Spinal cord (tissue), 10 donors: Measurements from ENCODE around the gene TFB2M. TPM values are rescaled to one million over a fixed set of nuclear protein-coding genes. Genes with fewer than 3 reads are reported as not detected.

Experiments
- DNase-seq, 6 donors: peaks; one replicate each; pipeline versions ENCODE4 v3.0.0 to v3.0.0-alpha.2; 2013 to 2015; ENCODE audit warnings: low spot score in 6 of 6, low read depth in 4 of 6
- H3K27ac ChIP-seq: one replicate; pipeline ENCODE4 v1.5.1; 2013; ENCODE audit warnings: low read depth, low read length, control low read depth
- H3K27me3 ChIP-seq: one replicate; pipeline ENCODE4 v1.6.1; 2013; ENCODE audit warnings: low read length; ENCODE audit not compliant: control insufficient read depth, insufficient read depth
- H3K36me3 ChIP-seq: one replicate; pipeline ENCODE4 v1.6.1; 2013; ENCODE audit warnings: low read length; ENCODE audit not compliant: control insufficient read depth, insufficient read depth
- H3K4me1 ChIP-seq: one replicate; pipeline ENCODE4 v1.6.1; 2013; ENCODE audit warnings: low read length; ENCODE audit not compliant: control insufficient read depth, insufficient read depth
- H3K4me3 ChIP-seq: one replicate; pipeline ENCODE4 v1.5.1; 2013; ENCODE audit warnings: low read depth, low read length, control low read depth
- H3K9me3 ChIP-seq: one replicate; pipeline ENCODE4 v1.6.1; 2013; ENCODE audit warnings: low read length; ENCODE audit not compliant: control insufficient read depth, insufficient read depth
- WGBS: methylation state at CpG from one replicate; pipeline ENCODE4 v1.1.5; 2013; ENCODE audit warnings: missing lambda C conversion rate; ENCODE audit not compliant: insufficient coverage; 5-methylcytosine and 5-hydroxymethylcytosine counted together
- polyA plus RNA-seq, 2 donors: library from polyadenylated mRNA; unstranded; fragments of 120-200 nt; gene quantifications; one replicate each; pipeline ENCODE4 v1.2.1, GENCODE V29; 2013; ENCODE audit not compliant: insufficient read length in 2 of 2
- total RNA-seq, 2 donors: library from RNA; depleted of rRNA in 1 of 2; stranded (reverse); fragments of 120-200 nt in 1 of 2; fragments of >200 nt in 1 of 2; gene quantifications; one replicate each; pipeline versions ENCODE4 v1.2.3 to v1.2.4, GENCODE V29; 2013 to 2014
- donor health status: healthy.

Gene TFB2M
- total and polyA plus RNA-seq, 4 donors = 8.1 to 14.4 (median 9.0) TPM

- WGBS = 88% methylated on average over 10 of the region's 10 CpGs
- no peak for DNase-seq
- Histone ChIP-seq H3K36me3 (no peaks in the 10 kb centered on the region), H3K27me3 (no peaks in the 10 kb centered on the region), H3K9me3 (peaks cover 4% of the 10 kb centered on the region), H3K4me1 (peaks cover 2% of the 10 kb centered on the region), H3K4me3 (no peak overlapping the region), H3K27ac (no peak overlapping the region)
Measured at GRCh38 chr1:246512635-246513034, 53.4 kb downstream of the TFB2M start.

DNA sequence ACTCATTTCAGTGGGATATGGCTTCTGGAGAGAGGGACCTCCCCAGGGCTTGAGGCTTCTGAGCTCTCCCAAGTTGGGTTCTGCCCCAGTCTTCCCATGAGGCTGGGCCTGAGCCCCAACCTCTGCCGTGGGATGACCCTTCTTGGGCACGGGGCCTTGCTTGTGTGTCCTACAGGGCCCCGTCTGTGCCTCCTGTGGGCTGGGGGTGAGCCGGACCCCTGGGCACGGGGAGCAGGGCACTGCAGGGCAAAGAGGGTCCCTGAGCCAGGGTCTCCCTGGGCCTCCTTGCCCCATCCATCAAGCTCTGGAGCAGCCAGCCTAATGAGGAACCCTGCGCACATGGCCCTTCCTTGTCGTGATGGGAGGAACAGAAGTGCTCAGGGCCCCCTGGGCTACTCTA lies 53.8 kb downstream of the TFB2M start:
- Histone ChIP-seq H3K27ac (no peak overlapping the region), H3K27me3 (no peaks in the 10 kb centered on the region), H3K4me3 (no peak overlapping the region), H3K4me1 (peaks cover 5% of the 10 kb centered on the region), H3K36me3 (no peaks in the 10 kb centered on the region), H3K9me3 (peaks cover 4% of the 10 kb centered on the region)
- DNase-seq = no peak
- 94% methylated on average over 6 of the region's 7 CpGs for WGBS

DNA sequence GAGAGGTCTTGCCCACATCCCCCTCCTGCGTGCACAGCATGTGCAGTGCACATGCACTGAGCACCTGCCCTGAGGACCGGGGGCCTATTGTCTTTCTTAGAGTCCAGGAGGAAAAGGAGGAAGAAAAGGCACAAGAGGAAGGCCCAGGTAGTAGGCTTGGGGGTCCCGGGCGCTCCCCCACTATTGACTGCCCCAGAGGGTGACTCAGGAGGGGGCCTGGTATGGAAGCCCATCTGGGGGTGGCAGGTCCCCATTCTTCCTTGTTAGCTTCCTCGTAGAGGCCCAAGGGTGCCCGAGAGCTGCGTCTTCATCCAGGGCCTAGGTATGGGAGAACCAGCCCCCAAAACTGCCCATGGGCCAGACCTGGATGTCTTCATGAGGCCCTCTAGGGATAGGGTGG lies 54.9 kb downstream of the TFB2M start:
- no peak overlapping the region for H3K4me3 ChIP-seq
- H3K27ac ChIP-seq = no peak overlapping the region
- whole genome bisulfite sequencing = 94% methylated on average over 6 of the region's 7 CpGs
- H3K27me3 ChIP-seq = no peaks in the 10 kb centered on the region
- no peak for DNase-seq
- peaks cover 4% of the 10 kb centered on the region for H3K9me3 ChIP-seq
- peaks cover 10% of the 10 kb centered on the region for H3K4me1 ChIP-seq
- H3K36me3 ChIP-seq = no peaks in the 10 kb centered on the region

DNA sequence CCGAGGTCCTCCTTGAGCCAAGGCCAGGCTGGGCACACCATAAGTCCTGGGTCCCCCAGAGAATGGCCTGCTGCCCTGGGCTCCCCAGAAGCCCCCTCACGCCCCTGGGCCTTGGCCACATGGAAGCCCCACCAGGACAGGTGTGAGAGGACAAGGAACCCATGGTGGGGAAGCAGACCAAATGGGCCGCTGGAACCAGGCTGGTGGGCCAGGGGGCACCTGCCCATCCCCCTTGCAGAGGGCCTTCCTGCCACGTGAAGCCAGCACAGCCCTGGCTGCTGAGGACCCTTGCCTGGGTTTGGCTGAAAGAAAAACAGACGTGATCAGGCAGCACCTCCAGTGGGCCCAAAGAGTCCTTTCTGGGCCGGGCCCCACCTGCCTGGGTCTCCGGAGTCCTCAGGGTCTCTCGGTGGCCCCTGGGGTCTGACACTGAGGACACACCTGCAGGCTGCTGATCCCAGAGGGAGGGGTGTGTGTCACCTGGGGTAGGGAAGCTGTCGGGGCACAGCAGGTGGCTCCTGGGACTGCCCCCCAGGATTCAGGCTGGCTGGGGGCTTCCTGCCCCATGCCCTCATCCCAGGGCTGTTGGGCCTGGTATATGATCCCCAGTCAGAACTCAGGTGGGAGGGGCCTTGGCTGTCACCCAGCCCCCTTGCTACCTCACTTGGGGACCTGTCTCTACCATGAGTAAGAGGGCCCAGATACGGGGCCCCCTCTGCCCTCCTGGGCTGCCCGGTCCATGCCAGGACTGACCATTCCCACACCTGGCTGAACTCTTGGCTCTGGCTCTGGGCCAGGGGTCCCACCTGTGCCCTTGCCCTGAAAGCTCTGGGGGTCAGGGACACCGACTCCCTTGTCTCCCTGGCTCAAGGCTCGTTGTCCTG lies 55.7 kb downstream of the TFB2M start:
- 89% methylated on average over 13 of the region's 13 CpGs for WGBS
- H3K9me3 ChIP-seq = peaks cover 2% of the 10 kb centered on the region
- H3K27ac ChIP-seq = no peak overlapping the region
- no peak for DNase-seq
- H3K4me3 ChIP-seq = no peak overlapping the region
- H3K27me3 ChIP-seq = no peaks in the 10 kb centered on the region
- peaks cover 13% of the 10 kb centered on the region for H3K4me1 ChIP-seq
- H3K36me3 ChIP-seq = no peaks in the 10 kb centered on the region

- Histone ChIP-seq H3K4me3 (no peak overlapping the region), H3K27me3 (no peaks in the 10 kb centered on the region), H3K36me3 (no peaks in the 10 kb centered on the region), H3K4me1 (peaks cover 13% of the 10 kb centered on the region), H3K27ac (no peak overlapping the region), H3K9me3 (peaks cover 2% of the 10 kb centered on the region)
- WGBS = 84% methylated on average over 26 of the region's 26 CpGs
- no peak for DNase-seq
Measured at GRCh38 chr1:246508897-246509688, 57.0 kb downstream of the TFB2M start.

DNA sequence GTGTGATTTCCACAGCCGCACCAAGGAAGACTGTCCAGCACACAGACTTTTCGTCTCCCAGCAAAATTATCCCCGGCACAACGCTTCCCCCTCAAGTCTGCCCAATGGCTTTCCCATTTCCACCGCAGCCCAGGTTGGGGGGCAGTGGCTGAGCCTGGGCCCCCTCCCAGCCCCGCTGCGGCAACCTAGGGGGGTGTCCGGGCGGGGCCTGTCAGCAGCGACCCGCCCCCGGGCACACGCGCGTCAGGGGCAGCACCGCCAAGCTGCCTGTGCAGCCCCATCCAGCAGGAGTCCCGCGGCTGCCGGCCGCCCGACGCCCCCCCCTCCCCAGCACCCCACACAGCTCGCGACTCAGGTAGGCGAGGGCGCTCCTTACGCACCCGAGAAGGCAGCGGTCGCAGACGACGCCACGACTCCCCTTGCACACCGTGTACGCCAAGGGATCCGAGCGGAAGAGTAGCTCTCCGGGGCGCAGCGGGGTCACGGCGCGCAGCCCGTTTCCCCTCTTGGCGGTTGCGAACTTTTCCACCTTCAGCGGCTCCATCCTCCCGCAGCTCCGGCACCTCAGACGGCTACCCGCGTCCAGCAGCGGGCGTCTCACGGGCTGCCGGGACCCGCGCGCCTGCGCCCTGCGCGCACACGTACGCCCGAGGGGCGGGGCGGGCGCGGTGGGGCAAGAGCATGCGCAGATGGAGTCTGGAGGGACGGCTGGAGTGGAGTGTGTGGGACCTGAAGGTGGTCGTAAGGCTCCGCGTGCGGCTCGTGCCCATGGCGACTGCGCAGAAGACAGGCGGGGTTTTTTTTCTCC lies 59.2 kb downstream of the TFB2M start, which contains the start of gene SMYD3:
Gene SMYD3 (minus strand): TSS at position 606 of the 808 bp plus-strand sequence.
- 0% methylated on average over 69 of the region's 79 CpGs for WGBS
- peaks cover 13% of the 10 kb centered on the region for H3K4me1 ChIP-seq
- DNase-seq = peak; percentile 58 to 97 (median 80)
- no peaks in the 10 kb centered on the region for H3K36me3 ChIP-seq
- H3K27me3 ChIP-seq = no peaks in the 10 kb centered on the region
- H3K27ac ChIP-seq = no peak within 1 kb of the TSS
- H3K9me3 ChIP-seq = no peaks in the 10 kb centered on the region
- peak within 1 kb of the TSS; percentile 86 for H3K4me3 ChIP-seq

- no peak overlapping the region for H3K27ac ChIP-seq
- H3K36me3 ChIP-seq = no peaks in the 10 kb centered on the region
- DNase-seq = peak in 2 of 6 donors; percentile 28 to 37
- H3K4me1 ChIP-seq = peaks cover 13% of the 10 kb centered on the region
- 1% methylated on average over 9 of the region's 9 CpGs for WGBS
- peak overlapping the region; percentile 86 for H3K4me3 ChIP-seq
- H3K27me3 ChIP-seq = no peaks in the 10 kb centered on the region
- no peaks in the 10 kb centered on the region for H3K9me3 ChIP-seq
Measured at GRCh38 chr1:246506367-246506673, 59.7 kb downstream of the TFB2M start.

DNA sequence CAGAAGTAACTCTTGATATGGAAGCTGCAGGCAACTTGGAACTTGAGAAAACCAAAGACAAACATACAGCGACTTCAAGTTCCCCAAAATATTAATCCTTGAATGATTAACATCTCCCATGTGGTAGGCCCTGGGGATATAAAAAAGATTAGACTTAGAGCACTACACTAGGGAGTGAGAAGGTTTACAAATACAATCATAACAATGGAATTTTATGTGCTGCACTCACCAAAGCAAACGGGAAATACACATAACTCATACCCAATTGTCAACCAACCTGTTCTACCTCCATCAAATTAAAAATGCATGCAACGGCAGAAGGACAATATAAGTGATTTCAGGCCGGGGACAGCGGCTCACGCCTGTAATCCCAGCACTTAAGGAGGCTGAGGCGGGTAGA lies 62.7 kb downstream of the TFB2M start:
- 79% methylated on average over 2 of the region's 7 CpGs for WGBS
- H3K9me3 ChIP-seq = no peaks in the 10 kb centered on the region
- DNase-seq = no peak
- H3K36me3 ChIP-seq = no peaks in the 10 kb centered on the region
- no peaks in the 10 kb centered on the region for H3K27me3 ChIP-seq
- H3K4me3 ChIP-seq = no peak overlapping the region
- H3K4me1 ChIP-seq = peaks cover 13% of the 10 kb centered on the region
- no peak overlapping the region for H3K27ac ChIP-seq

GRCh38 chr1:246497331-246497915 lies 68.6 kb downstream of the TFB2M start:
- peak in 5 of 6 donors; percentile 47 to 93 (median 64) for DNase-seq
- no CpG with 5 or more reads among the region's 2 CpGs for WGBS
- no peaks in the 10 kb centered on the region for H3K9me3 ChIP-seq
- H3K27ac ChIP-seq = no peak overlapping the region
- H3K27me3 ChIP-seq = no peaks in the 10 kb centered on the region
- H3K4me1 ChIP-seq = no peaks in the 10 kb centered on the region
- no peak overlapping the region for H3K4me3 ChIP-seq
- H3K36me3 ChIP-seq = no peaks in the 10 kb centered on the region
